Stimulated activated CD8-positive, alpha-beta memory T cell treated with anti-CD3 and anti-CD28 coated beads, Interleukin-4, amount 100 ng/mL, for 48 hours (primary cell): ENCODE measurements around the gene SIGLEC5.
A peak's percentile ranks its signal among the peaks of the same experiment; 100 is the strongest.

ENCODE experiments used
- DNase-seq: peaks from one replicate; pipeline ENCODE4 v3.0.0-alpha.2; 2020

The SIGLEC5 gene

DNA sequence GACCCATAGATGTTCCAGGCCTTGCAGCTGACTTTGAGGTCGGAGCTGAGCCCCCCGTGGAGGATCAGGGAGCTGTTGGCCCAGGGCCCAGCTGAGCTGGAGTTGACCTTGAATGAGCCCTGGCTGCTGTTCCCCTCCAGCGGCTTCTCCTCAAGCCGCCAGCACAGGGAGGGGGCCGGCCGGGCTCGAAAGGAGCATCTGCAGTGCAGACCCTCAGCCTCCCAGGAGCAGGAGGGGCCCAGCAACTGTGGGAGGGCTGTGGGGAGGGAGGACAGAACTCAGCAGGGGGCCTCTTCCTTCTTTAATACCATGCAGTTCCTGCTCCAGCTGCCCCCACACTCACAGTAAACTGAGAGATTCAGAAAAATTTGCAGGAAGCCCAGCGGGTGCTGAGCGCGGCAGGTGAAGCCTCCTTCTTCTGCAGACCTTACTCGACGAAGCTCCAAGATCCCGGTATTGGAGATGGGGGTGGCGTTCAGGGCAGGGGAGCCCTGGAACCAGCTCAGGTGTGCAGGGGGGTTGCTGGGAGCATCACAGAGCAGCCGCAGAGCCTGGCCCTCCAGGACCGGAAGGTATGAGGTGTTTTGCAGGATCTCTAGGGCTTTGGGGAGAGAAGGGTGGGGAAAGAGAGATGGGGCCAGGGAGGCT, 2.6 kb downstream of the SIGLEC5 start:
- DNase-seq, result no peak

DNA sequence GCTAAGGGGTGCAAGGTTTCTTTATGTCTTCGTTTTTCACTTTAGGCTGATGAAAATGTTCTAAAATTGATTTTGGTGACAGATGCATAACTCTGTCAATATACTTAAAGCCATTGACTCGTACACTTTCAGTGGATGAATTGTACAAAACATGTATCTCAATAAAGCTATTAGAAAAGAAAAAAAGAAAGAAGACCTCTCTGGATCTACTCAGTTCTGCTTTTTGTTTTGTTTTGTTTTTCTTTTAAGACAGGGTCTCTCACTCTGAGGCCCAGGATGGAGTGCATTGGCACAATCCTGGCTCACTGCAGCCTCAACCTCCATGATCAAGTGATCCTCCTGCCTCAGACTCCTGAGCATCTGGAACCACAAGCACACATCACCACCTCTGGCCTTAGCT, 3.5 kb downstream of the SIGLEC5 start:
- DNase-seq, result no peak

DNA sequence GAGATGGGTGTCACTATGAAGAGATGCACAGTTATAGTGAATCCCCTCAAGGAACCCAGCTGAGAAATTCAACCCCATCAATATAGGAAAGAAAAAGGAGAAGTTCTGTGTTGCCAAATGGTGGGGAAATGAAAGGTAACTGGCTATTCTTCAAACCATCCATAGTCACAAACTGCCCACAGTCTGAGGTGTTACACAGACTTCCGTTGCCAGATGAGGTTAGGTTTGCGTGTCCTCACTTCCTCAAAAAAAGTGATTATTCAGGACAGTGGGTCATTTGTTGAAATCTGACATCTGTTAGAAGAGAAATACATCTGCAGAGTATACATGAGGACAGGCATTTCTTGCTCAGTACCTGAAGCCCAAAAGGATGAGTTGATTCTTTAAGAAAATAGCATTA, 9.0 kb downstream of the SIGLEC5 start:
- no peak for DNase-seq

DNA sequence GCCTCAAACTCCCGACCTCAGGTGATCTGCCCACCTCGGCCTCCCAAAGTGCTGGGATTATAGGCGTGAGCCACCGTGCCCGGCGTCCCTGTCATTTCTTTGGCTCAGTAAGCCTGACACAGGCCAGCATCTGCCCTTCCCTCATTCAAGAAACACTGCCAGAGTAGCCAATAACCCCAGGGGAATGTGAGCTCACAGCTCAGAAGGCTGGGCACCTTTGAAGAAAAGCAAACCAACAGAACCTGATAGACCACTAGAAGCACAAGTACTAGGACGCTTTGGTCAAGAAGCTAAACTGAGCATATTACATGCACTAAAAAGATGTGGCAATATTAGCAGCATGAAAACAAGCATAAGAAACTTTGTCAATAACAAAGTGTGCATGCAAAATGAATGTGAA, 14.2 kb downstream of the SIGLEC5 start:
- DNase-seq, result no peak

DNA sequence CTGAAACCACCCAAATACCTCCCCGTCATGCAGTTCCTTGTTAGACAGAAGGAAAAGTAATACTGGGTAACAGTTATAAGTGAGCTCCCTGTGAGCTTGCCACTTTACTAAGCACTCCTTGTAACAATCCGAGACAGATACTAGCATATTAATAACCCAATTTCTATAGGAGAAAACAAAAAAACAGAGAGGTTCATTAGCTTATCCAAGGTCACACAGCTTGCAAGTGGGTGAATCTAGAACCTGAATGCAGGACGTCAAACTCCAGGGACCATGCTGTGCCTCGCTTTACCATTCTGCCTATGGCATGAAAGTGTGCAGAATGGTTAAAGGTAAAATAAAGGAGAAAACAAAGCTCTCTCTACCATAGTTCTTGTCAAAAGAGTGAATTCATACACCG, 15.4 kb downstream of the SIGLEC5 start:
- no peak for DNase-seq

DNA sequence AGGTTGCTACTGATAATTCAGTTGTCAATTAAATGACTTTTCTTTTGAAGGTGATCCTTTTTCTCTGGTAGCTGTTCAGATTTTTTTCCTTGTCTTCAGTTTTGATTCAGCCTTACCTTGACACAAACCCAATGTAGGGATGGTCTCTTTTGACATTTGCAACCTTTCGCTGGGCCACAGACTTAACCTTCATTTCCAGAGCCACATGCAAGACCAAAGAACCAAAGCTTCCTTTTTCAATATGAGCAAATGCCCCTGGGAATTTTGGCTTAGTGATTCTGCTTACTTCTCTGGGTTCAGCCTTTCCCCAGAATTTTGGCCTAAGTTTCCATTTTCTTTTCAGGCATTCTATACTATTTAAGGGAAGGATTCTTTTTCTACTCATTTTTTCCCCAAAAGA, 19.6 kb downstream of the SIGLEC5 start:
- DNase-seq, result no peak

DNA sequence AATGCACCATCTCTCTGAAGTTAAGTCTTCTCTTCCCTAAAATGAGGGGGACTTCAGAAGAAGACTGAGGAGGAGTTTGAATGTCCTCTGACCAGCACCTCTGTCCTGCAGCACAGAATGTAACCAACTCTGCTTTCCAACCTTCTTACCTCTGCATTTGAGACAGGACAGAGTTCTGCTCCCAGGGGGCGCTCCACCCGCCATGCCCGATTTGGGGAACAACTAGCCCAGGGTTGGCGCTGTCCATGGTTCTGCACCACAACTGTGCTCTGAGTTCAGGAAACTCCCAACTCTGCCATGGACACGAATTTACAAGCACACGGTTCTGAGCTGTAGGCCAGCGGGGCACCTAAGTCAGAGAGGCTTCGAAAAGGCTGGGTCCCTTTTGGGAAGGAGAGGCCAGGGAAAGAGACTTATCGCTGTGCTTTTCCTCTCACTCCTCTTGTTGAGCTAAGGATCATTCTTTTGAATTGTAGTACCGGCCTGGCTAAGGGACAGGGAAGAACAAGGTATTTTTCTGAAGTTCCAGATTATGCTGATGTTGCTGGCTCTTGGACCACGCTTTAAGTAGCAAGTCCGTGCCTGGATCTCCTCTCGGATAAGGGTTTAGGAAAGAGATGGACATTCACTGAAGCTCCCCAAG, 22.2 kb downstream of the SIGLEC5 start:
- DNase-seq, result peak; percentile 86

DNA sequence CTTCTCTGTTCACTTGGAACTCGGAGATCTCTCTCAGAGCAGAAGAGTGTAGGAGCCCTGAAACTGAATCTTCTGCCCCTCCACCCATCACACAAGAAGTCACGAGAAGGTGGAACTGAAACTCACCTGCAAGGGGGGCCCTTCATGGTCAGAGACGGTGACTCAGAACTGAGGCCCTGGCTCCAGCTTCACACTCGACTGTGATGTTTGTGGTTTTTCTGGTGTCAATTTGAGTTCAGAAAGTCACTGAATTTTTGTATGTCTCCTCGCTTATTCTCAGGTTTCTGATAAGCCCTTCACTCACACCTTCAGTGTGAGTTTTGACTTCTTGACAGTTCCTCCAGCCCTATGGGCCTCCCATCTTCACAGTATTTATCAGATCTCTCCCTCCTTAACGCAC, 23.1 kb downstream of the SIGLEC5 start:
- DNase-seq, result peak; percentile 62

DNA sequence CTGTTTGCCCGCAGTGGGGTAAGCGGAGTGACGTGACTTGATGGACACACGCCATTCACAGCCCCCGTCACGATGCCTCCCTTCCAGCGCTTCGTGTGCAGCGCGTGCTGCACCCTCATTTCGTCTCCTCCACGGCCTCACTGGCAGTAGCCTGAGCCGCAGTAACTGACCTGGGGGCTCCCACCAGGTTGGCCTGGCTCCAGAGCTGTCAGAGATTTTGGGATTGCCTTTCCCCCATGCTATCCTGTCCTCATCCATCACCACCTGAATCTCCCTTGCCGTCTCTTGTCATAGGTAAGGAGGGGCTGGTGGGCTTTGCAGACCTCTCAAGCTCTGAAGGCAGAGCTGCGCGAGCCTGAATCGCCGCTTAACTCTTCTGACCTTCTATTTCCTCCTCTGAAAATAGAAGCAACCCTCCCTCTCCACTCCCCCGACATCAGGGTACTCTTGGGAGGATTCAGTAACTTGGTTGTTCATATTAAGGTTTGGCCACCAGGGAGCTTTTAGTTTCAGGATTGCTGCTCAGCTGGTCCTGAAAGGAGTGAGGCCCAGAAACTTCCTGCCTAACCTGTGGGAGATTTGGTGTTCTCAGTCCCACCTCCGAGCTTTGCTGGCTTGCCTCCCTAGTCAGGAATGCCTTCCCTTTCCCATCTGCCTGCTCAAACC, 27.9 kb downstream of the SIGLEC5 start:
- no peak for DNase-seq

DNA sequence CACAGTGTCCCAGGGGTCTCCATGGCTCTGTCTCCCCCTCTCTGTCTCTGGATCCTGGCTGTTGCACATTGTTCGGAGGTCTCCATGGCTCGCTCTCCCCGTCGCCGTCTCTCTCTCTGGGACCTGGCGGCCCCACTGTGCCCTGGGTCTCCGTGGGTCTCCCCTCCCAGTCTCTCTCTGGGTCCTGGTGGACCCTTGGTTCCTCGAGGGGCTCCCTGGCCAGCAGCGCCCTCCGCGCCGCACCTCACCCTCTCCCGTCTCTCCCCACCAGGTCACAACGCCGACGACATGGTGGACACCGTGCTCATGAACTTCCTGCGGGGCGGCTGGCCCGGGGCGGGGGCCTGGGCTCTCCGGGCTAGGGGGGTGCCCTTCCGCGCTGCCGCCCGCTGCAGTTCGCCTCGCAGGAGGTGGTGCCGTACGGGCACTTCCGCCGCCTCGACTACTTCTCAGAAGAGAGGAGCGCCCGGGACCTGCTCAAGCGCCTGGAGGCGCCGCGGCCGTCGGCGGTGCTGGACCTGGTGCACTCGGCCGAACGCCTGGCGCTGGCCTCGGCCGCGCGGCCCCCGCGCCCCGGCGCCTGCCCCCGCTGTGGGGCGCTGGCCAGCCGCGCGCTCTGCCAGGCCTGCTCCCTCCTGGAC, 29.1 kb downstream of the SIGLEC5 start:
- DNase-seq, result no peak

DNA sequence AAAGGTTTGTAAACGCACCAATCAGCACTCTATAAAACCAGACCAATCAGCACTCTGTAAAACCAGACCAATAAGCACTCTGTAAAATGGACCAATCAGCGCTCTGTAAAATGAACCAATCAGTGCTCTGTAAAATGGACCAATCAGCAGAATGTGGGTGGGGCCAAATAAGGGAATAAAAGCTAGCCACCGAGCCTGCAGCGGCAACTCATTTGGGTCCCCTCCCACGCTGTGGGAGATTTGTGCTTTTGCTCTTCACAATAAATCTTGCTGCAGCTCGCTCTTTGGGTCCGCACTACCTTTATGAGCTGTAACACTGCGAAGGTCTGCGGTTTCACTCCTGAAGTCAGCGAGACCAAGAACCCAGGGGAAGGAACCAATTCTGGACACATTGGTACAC, 31.1 kb downstream of the SIGLEC5 start:
- no peak for DNase-seq

DNA sequence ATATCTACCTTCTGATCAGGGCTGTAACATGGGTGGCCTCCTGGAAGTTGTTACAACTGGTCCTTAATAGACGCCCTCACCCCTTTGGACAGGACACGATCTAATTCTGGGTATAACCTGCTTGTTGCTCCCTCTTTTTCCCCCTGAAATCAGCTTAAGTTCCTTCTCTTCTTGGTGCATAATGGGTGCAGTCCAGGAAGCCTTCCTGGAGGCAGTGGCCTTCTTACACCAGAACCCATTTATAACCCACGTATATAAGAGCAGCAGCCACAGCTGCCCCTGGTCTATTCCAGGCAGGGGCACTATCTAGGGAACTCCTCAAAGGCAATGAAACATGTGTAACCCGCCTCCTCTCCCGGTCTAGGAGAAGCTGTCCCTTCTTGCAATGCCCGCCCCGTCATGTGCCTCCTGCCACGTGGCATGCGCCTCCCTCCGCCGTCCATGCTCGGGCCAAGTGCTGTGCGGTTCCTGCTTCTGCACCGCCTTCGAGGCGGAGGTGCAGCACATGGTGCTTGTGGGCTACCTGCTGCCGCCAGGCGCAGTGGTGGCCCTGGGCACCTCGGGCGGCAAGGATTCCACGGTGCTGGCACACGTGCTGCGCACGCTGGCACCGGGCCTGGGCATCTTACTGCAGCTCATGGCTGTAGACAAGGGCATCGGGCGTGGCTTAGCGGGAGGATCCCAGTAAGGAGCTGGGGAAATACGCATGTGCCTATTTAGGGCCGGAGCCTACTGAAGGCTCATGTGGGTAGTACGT, 31.9 kb downstream of the SIGLEC5 start:
- no peak for DNase-seq

DNA sequence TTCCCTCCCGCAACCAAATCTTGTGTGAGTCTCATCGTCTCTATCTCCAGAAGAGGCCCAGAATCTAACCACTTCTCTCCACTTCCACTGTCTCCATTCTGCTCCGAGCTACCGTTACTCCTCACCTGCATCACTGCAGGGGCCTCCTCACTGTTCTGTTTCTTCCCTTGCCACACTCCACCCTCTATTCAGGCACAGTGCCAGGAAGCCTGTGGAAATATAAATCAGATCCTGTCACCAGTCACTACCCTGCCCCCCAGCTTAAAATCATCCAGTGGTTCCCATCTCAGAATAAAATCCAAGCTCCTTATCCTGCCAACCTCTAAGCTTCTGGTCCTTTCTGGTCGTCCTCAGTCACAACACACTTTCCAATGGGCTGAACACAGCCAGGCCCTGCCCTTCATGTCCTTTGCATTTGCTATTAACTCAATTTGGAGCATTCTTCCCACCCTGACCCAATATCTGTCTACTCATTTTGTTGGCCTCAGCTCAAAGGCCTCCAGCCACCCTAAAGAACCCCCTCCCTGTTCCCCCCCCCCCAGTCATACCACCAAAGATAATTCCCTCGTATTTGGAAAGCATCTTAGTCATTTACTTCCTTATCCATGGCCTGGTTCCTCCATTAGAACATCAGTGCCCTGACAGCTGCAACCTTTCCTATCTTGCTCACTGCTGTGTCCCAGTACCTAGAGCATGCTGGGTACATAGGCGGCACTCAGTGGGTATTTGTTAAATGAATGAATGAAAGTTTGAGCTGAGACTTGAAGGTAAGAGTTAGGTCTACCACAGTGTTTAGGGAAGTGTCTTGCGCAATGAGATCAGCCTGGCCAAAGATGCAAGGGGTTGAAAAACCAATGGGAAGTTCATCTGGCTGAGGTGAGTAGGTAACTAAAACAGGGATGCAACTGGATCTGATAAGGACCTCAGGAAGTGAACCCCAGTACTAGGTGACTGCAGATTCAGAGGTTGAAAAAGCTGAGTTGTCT, 34.7 kb downstream of the SIGLEC5 start:
- no peak for DNase-seq

DNA sequence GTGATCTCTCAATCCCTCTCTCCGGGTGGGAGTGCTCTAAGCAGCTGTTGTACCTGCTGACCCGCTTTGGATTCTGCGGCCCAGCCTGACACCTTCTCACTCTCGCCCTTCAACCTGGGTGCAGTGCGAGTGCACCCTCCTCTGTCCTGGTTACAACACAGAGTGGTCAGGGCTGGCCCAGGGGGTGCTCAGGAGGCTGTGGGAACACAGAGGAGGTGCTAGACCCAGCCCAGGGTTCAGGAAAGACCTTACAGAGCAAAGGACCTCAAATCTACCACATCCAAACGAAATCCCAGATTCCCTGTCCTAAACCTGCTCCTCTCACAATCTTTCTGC, 35.5 kb downstream of the SIGLEC5 start:
- no peak for DNase-seq

DNA sequence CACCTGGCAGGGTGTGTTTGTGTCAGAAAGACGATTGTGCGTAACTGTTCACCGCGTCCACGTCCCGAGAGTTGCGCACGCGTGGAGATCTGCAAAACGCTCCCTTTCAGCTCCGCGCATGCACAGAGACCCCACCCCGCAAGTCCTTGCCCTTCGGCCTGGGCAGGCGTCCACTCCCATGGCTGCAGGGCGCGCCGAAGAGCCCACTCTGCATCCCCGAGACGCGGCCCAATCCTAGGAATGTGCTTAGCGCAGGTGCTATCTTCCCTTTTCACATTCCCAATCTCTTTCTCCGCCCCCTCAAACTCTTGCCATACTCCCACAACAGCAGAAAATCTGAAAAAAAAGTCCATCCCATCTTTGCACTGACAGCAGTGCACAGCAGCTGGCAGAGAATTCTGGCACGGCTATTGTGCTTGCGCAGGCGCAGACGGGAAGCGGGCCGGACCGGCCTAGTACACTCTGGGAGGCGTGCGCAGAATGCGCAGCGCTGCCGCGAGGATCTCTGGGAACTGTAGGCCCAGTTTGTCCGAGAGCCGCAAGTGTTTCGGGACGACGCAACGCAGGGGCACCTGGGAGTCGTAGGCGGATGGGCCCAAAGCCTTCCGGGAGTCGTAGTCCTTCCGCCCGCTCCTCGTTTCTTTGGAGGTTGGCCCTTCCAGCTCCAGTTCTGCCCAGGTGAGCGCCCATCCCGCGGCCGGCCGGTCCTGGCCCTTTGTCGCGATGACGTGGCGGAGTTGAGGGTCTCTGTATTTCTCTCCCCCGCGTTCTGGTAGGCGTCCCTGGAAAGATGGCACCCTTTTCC, 36.0 kb downstream of the SIGLEC5 start:
- DNase-seq, result peak; percentile 97

DNA sequence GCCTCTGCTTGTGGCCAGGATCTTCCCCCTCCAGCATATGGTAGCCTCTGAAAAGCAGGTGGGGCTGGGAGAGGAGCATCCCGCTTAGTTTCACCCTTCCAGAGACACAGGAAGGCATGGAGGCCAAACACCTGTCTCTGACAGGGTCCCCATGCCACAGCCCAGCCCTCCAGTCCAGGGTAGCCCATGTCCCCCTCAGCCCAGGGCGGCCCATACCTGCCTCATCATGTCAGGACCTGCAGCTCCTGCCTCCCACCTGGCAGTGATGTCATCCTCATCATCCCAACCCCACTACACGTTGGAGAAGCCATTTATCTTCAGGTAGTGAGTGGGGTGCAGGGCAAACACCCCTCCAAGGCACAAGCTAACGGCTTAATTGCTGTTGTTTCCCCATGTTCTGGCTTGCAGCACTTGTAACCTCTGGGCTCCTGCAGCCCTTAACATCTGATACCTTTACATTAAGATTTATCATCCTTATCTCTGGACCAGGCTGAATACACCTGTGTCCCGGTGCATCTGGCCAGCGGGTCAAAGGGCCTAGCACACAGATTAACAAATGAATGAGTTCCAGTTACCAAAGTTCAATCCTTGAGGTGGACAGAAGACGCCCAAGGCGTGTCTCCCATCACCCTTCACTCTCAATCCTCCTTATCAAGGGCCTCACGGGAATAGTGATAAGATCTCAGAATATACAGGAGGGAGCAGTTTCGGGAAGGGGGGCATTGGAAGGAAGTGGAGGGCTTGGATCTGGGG, 36.9 kb downstream of the SIGLEC5 start:
- no peak for DNase-seq

DNA sequence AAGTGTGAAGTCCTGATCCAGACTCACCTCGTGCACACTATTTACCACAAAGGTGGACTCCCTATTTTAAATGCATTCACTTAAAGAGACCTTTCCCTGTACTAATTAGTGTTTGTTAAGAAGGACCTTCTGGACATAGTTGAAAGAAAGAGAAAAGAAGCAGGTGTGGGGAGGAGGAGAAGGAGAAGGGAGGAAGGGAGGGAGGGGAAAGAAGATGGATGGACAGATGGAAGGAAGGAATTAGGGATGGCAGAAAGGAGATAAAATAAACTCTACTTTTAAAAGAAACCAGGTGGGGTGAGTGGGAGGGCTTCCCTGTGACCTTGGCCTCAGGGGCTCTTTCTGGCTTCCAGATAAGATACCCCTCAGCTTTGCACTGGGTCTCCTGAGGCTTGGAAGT, 37.7 kb downstream of the SIGLEC5 start:
- no peak for DNase-seq

DNA sequence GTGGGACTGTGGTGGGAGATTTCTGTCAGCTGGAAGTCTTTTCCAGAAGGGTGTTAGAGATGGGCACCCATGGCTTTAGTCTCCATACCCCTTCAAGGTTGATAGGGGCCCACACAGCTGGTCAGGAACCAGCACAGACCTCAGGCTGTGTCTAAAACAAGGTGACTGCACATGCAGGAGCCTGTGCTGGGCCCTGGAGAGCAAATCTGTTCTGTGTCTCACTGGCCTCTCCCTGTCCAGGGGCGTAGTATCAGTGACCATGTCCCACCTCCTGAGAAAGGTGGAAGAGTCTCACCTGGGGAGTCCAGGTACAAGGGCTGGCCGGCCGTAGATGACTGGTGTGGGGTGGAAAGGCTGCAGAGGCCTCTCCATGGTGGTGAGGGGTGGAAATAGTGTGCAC, 39.8 kb downstream of the SIGLEC5 start:
- no peak for DNase-seq

DNA sequence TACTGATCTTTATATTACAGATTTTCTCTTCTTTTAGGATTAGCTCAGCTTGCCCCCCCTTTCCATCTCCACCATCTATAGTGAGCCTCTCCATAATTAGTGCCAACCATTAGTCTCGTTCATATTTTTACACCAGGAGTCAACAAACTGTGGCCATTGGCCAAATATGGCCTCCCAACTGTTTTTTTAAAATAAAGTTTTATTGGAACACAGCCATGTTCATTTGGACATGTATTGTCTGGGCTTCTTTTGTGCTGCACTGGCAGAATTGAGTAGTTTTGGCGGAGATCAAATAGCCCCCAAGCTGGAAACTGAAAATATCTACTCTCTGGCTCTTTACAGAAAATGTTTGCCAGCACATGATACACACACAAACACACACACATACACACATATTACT, 40.7 kb downstream of the SIGLEC5 start:
- DNase-seq, result no peak
